Measurements from ENCODE around the gene MAPKAP1.

MAPKAP1 gene

DNA sequence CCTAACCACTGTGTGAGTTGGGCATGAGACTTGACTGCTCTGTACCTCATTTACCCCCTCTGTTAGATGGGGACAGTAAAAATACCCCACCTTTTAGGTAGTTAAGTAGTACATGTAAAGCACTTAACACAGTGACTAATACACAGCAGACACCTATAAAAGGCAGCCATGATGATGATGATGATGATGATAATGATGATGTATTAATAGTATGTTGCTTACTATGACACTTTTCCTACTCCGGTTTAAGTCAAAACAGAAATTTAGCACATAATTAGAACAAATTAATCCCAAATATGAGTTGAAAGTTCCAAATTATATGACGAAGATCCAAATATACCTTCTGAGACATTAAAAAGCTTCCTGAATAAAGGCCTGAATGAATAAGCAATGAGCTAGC lies 223.3 kb downstream of the MAPKAP1 start:
- TF ChIP-seq GABPA (IDR thresholded peaks at IDR 0.05; ENCODE audit: low read depth) (no peak), SPI1 (IDR thresholded peaks at IDR 0.05; ENCODE audit: borderline replicate concordance, low read depth) (no peak), POLR2AphosphoS5 (IDR thresholded peaks at IDR 0.05; ENCODE audit: low read depth) (no peak)
- TF ChIP-seq, protein P1, sequence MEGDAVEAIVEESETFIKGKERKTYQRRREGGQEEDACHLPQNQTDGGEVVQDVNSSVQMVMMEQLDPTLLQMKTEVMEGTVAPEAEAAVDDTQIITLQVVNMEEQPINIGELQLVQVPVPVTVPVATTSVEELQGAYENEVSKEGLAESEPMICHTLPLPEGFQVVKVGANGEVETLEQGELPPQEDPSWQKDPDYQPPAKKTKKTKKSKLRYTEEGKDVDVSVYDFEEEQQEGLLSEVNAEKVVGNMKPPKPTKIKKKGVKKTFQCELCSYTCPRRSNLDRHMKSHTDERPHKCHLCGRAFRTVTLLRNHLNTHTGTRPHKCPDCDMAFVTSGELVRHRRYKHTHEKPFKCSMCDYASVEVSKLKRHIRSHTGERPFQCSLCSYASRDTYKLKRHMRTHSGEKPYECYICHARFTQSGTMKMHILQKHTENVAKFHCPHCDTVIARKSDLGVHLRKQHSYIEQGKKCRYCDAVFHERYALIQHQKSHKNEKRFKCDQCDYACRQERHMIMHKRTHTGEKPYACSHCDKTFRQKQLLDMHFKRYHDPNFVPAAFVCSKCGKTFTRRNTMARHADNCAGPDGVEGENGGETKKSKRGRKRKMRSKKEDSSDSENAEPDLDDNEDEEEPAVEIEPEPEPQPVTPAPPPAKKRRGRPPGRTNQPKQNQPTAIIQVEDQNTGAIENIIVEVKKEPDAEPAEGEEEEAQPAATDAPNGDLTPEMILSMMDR (IDR thresholded peaks at IDR 0.05; ENCODE audit: insufficient read depth, low read length), result no peak
- TF ChIP-seq, protein P2, sequence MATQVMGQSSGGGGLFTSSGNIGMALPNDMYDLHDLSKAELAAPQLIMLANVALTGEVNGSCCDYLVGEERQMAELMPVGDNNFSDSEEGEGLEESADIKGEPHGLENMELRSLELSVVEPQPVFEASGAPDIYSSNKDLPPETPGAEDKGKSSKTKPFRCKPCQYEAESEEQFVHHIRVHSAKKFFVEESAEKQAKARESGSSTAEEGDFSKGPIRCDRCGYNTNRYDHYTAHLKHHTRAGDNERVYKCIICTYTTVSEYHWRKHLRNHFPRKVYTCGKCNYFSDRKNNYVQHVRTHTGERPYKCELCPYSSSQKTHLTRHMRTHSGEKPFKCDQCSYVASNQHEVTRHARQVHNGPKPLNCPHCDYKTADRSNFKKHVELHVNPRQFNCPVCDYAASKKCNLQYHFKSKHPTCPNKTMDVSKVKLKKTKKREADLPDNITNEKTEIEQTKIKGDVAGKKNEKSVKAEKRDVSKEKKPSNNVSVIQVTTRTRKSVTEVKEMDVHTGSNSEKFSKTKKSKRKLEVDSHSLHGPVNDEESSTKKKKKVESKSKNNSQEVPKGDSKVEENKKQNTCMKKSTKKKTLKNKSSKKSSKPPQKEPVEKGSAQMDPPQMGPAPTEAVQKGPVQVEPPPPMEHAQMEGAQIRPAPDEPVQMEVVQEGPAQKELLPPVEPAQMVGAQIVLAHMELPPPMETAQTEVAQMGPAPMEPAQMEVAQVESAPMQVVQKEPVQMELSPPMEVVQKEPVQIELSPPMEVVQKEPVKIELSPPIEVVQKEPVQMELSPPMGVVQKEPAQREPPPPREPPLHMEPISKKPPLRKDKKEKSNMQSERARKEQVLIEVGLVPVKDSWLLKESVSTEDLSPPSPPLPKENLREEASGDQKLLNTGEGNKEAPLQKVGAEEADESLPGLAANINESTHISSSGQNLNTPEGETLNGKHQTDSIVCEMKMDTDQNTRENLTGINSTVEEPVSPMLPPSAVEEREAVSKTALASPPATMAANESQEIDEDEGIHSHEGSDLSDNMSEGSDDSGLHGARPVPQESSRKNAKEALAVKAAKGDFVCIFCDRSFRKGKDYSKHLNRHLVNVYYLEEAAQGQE (IDR thresholded peaks at IDR 0.05; ENCODE audit: insufficient replicate concordance, low read depth), result no peak
- Histone ChIP-seq H3K27me3 (ENCODE audit: insufficient read depth, poor library complexity, severe bottlenecking) (no peaks in the 10 kb centered on the region), H3K27ac (replicated peaks) (no peak overlapping the region), H3K4me3 (replicated peaks; ENCODE audit: insufficient read depth, low read length) (no peak overlapping the region)
- no peak for DNase-seq (ENCODE audit: low read depth in 1 of 2, low spot score in 1 of 2)

DNA sequence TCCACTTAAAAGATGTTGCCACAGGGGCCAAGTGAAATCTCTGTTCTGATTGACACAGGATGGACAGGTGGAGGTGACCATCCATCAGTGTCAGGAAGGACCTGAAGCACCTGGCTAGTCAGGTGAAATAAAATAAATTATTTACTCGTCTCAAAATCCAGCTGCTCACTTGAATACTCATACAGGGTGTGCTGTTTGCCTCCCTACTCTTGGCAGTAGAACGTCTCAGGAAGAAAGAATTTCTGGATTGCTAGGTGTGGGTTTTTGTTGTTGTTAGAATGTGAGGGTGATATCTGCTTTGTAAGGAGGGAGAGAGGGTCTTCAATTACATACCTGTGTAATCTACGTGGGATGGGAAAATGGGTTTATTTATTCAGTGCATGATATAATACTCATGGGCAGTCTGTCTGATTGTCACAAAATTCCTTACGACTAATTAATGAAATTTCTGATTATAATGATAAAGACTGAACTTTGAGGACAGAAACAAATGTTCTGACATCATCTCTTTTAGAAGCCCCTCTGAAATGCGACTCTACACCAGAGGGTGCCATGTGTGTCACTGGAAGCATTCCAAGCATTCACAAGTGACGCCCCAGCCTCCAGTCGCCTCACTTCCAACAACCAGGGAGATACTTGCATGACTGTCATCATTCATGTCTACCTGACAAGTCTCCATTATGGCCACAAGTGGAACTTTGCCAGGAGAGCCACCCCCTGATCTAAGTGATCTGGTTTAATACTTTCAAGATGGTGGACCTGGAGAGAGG lies 227.0 kb downstream of the MAPKAP1 start:
- Histone ChIP-seq H3K4me3 (replicated peaks; ENCODE audit: insufficient read depth, low read length) (no peak overlapping the region), H3K27me3 (ENCODE audit: insufficient read depth, poor library complexity, severe bottlenecking) (no peaks in the 10 kb centered on the region), H3K27ac (replicated peaks) (no peak overlapping the region)
- DNase-seq (ENCODE audit: low read depth in 1 of 2, low spot score in 1 of 2), result no peak
- TF ChIP-seq GABPA (IDR thresholded peaks at IDR 0.05; ENCODE audit: low read depth) (no peak), POLR2AphosphoS5 (IDR thresholded peaks at IDR 0.05; ENCODE audit: low read depth) (no peak), SPI1 (IDR thresholded peaks at IDR 0.05; ENCODE audit: borderline replicate concordance, low read depth) (no peak)
- TF ChIP-seq, protein P1 (IDR thresholded peaks at IDR 0.05; ENCODE audit: insufficient read depth, low read length), result no peak
- TF ChIP-seq, protein P2 (IDR thresholded peaks at IDR 0.05; ENCODE audit: insufficient replicate concordance, low read depth), result no peak

DNA sequence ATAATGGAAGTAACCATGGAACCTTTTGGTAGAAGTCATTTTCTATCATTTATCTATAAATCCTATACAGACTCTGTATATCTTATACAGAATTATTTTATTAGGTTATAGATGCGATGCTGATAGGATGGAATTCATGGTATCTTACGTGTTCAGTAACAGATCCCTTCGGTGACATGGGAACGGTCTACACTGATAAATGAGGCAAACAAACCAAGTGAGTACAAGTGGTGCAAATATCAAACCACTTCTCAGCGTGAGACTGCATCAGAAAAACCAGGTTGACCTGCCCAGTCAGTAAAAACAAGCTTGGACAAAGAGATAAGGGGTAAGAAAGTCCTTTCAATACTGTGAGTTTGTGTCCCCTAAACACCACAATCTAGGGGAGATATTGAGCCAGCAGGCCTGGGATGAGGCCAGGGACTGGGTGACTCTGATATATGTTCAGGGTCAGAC lies 229.9 kb downstream of the MAPKAP1 start:
- TF ChIP-seq, protein P1 (IDR thresholded peaks at IDR 0.05; ENCODE audit: insufficient read depth, low read length), result no peak
- no peak for TF ChIP-seq POLR2AphosphoS5 (IDR thresholded peaks at IDR 0.05; ENCODE audit: low read depth)
- no peak for TF ChIP-seq GABPA (IDR thresholded peaks at IDR 0.05; ENCODE audit: low read depth)
- TF ChIP-seq, protein P2 (IDR thresholded peaks at IDR 0.05; ENCODE audit: insufficient replicate concordance, low read depth), result no peak
- TF ChIP-seq SPI1 (IDR thresholded peaks at IDR 0.05; ENCODE audit: borderline replicate concordance, low read depth), result no peak
- Histone ChIP-seq H3K27me3 (ENCODE audit: insufficient read depth, poor library complexity, severe bottlenecking) (no peaks in the 10 kb centered on the region), H3K27ac (replicated peaks) (no peak overlapping the region), H3K4me3 (replicated peaks; ENCODE audit: insufficient read depth, low read length) (no peak overlapping the region)
- DNase-seq (ENCODE audit: low read depth in 1 of 2, low spot score in 1 of 2), result no peak

Data from HL-60 (cell line).